IMR-90 (cell line): ENCODE measurements around the gene MSL3B.
"Not testable (repeated sequence)": the region's sequence is repeated elsewhere in the genome, so short reads cannot be mapped to it uniquely, and the experiment has no call there.

Source experiments
- ATAC-seq: fragments of 200-7000 bp; cut with Tn5 transposase; 2 replicates; pipeline ENCODE4 v1.9.1; 2020; ENCODE audit warnings: low read depth, mild to moderate bottlenecking, moderate library complexity
- BruUV-seq: library from RNA; stranded (reverse); fragments of 400-500 nt; replicated peaks from 2 replicates; lab custom pipeline; 2021; lab: Mats Ljungman, UMichigan
- CTCF ChIA-PET: fragments of 300-600 bp; formaldehyde crosslinking; extraction: SDS; loops from one replicate; lab custom pipeline; 2021; ENCODE audit warnings: antibody characterized with exemption; lab: Yijun Ruan, JAX
- POLR2A ChIA-PET: fragments of 300-600 bp; sonication (Branson Sonifier 250); formaldehyde crosslinking; loops from one replicate; lab custom pipeline; 2022; ENCODE audit warnings: antibody characterized with exemption; ENCODE audit not compliant: unreplicated experiment; lab: Charles Lee
- DNase-seq: peaks from one replicate; pipeline ENCODE4 v3.0.0; 2013
- H2AFZ ChIP-seq: replicated peaks from 2 replicates; pipeline ENCODE3; 2013; ENCODE audit warnings: low read length, mild to moderate bottlenecking; ENCODE audit not compliant: poor library complexity
- H2AK5ac ChIP-seq: 2 replicates; pipeline ENCODE4 v1.6.1; 2013; ENCODE audit warnings: low read depth, low read length, inconsistent platforms
- H2AK9ac ChIP-seq: replicated peaks from 2 replicates; pipeline ENCODE3; 2013; ENCODE audit warnings: mild to moderate bottlenecking, low read depth, low read length, moderate library complexity; ENCODE audit not compliant: poor library complexity
- H2BK120ac ChIP-seq: 2 replicates; pipeline ENCODE4 v1.6.1; 2013; ENCODE audit warnings: low read depth, low read length, inconsistent platforms
- H2BK15ac ChIP-seq: 3 replicates; pipeline ENCODE4 v1.6.1; 2013; ENCODE audit warnings: low read depth, low read length, inconsistent platforms
- H2BK20ac ChIP-seq: 2 replicates; pipeline ENCODE4 v1.6.1; 2013; ENCODE audit warnings: low read depth, mild to moderate bottlenecking, inconsistent platforms, low read length, moderate library complexity
- H2BK5ac ChIP-seq: 2 replicates; pipeline ENCODE4 v1.6.1; 2013; ENCODE audit warnings: mild to moderate bottlenecking, low read depth, low read length, inconsistent platforms; ENCODE audit not compliant: poor library complexity, severe bottlenecking
- H3K14ac ChIP-seq: replicated peaks from 2 replicates; pipeline ENCODE4 v1.6.1; 2013; ENCODE audit warnings: low read depth, low read length, inconsistent platforms
- H3K18ac ChIP-seq: 2 replicates; pipeline ENCODE4 v1.6.1; 2013; ENCODE audit warnings: low read depth, low read length, control low read depth
- H3K23ac ChIP-seq: 2 replicates; pipeline ENCODE4 v1.6.1; 2013; ENCODE audit warnings: low read depth, low read length, inconsistent platforms
- H3K27ac ChIP-seq: 2 replicates; pipeline ENCODE4 v1.5.1; 2013; ENCODE audit warnings: mild to moderate bottlenecking, control low read depth, low read length; ENCODE audit not compliant: insufficient read depth
- H3K27me3 ChIP-seq: 2 replicates; pipeline ENCODE4 v1.6.1; 2013; ENCODE audit warnings: low read length; ENCODE audit not compliant: control insufficient read depth, insufficient read depth
- H3K36me3 ChIP-seq: 2 replicates; pipeline ENCODE4 v1.6.1; 2013; ENCODE audit warnings: low read length, mixed read lengths; ENCODE audit not compliant: control insufficient read depth, insufficient read depth
- H3K4ac ChIP-seq: 2 replicates; pipeline ENCODE4 v1.6.1; 2013; ENCODE audit warnings: low read depth, low read length, inconsistent platforms
- H3K4me1 ChIP-seq: 2 replicates; pipeline ENCODE4 v1.6.1; 2013; ENCODE audit warnings: low read length, mixed read lengths; ENCODE audit not compliant: control insufficient read depth, insufficient read depth
- H3K4me2 ChIP-seq: 2 replicates; pipeline ENCODE4 v1.6.1; 2013; ENCODE audit warnings: low read depth, mild to moderate bottlenecking, control low read depth, low read length, moderate library complexity
- H3K4me3 ChIP-seq: 2 replicates; pipeline ENCODE4 v1.5.1; 2013; ENCODE audit warnings: low read depth, mild to moderate bottlenecking, control low read depth, low read length, moderate library complexity; ENCODE audit not compliant: insufficient read depth
- H3K56ac ChIP-seq: 2 replicates; pipeline ENCODE4 v1.6.1; 2013; ENCODE audit warnings: low read length, inconsistent platforms; ENCODE audit not compliant: insufficient read depth; ENCODE audit errors: extremely low read depth
- H3K79me1 ChIP-seq, 2 experiments: 2 replicates each; pipeline ENCODE4 v1.6.1; 2013; ENCODE audit warnings: low read length in 2 of 2, inconsistent platforms in 1 of 2, low read depth in 1 of 2
- H3K9ac ChIP-seq: 2 replicates; pipeline ENCODE4 v1.6.1; 2013; ENCODE audit warnings: low read depth, low read length, control low read depth
- H3K9me1 ChIP-seq: 2 replicates; pipeline ENCODE4 v1.6.1; 2013; ENCODE audit warnings: low read length, inconsistent platforms; ENCODE audit not compliant: insufficient read depth
- H3K9me3 ChIP-seq: 2 replicates; pipeline ENCODE4 v1.6.1; 2013; ENCODE audit warnings: low read length; ENCODE audit not compliant: control insufficient read depth, insufficient read depth
- H4K20me1 ChIP-seq: 2 replicates; pipeline ENCODE4 v1.6.1; 2013; ENCODE audit warnings: low read length, inconsistent platforms; ENCODE audit not compliant: insufficient read depth
- H4K5ac ChIP-seq: 2 replicates; pipeline ENCODE4 v1.6.1; 2013; ENCODE audit warnings: mild to moderate bottlenecking, low read depth, low read length, control low read depth
- H4K8ac ChIP-seq, 2 experiments: 2 replicates each; pipeline ENCODE4 v1.6.1; 2013; ENCODE audit warnings: low read depth in 2 of 2, low read length in 2 of 2, control low read depth in 1 of 2, inconsistent platforms in 1 of 2
- H4K91ac ChIP-seq: 2 replicates; pipeline ENCODE4 v1.6.1; 2013; ENCODE audit warnings: low read depth, low read length, inconsistent platforms; ENCODE audit not compliant: insufficient read depth
- CHD1 ChIP-seq: IDR thresholded peaks from 2 replicates; pipeline ENCODE4 v1.6.1; 2012; ENCODE audit warnings: low read depth, low read length, improper control_type of control experiment
- POLR2A ChIP-seq: IDR thresholded peaks from 2 replicates; pipeline ENCODE4 v1.6.1; 2012; ENCODE audit warnings: mild to moderate bottlenecking, low read depth, low read length
- RAD21 ChIP-seq: IDR thresholded peaks from 2 replicates; pipeline ENCODE4 v1.6.1; 2012; ENCODE audit warnings: low read length, improper control_type of control experiment
- RCOR1 ChIP-seq: IDR thresholded peaks from 2 replicates; pipeline ENCODE4 v1.6.1; 2012; ENCODE audit warnings: mild to moderate bottlenecking, low read length, improper control_type of control experiment; ENCODE audit not compliant: insufficient replicate concordance
- WGBS, 2 experiments: methylation state at CpG; one replicate each; pipeline versions ENCODE4 v1.1.5 to v1.1.7; 2013; ENCODE audit warnings: missing lambda C conversion rate in 2 of 2; ENCODE audit not compliant: insufficient read length in 1 of 2; ENCODE audit errors: extremely low coverage in 2 of 2; 5-methylcytosine and 5-hydroxymethylcytosine counted together
- dilution Hi-C: fragments of 300-500 bp; cut with HindIII; formaldehyde crosslinking; loops from one replicate; pipeline ENCODE4 v1.14.3; 2018; ENCODE audit warnings: low sequenced_read_pairs; ENCODE audit not compliant: unreplicated experiment
- in situ Hi-C: fragments of 300-500 bp; cut with MboI; formaldehyde crosslinking; loops from 3 replicates; pipeline ENCODE4 v1.14.3; 2019; ENCODE audit warnings: low sequenced_read_pairs, inconsistent platforms, mixed read lengths
- intact Hi-C: fragments of 100-400 bp; cut with micrococcal nuclease; formaldehyde crosslinking; loops from 2 replicates; pipeline ENCODE4 v1.10.0; 2022

The MSL3B gene

GRCh38 chr2:233901367-233901766 lies 33.2 kb upstream of the MSL3B start:
- H2AK9ac ChIP-seq, result no peak overlapping the region
- H3K18ac ChIP-seq, result no peak overlapping the region
- DNase-seq (no peak), ATAC-seq (no peak)
- ChIA-PET POLR2A (no interaction called here), CTCF (interaction anchor here (0.6 kb wide), 1 partner anchor 602 kb away, joined by 4 read pairs; no protein-coding TSS in a partner anchor)
- H3K79me1 ChIP-seq, result no peaks in the 10 kb centered on the region
- no peaks in the 10 kb centered on the region for H3K4me1 ChIP-seq
- H2AK5ac ChIP-seq, result no peak overlapping the region
- no peak overlapping the region for H3K14ac ChIP-seq
- BruUV-seq, result no TSS peak
- in situ Hi-C loops (no loop called here), dilution Hi-C loops (no loop called here), intact Hi-C loops (no loop called here)
- H3K27ac ChIP-seq, result no peak overlapping the region
- H2BK120ac ChIP-seq, result no peak overlapping the region
- no peak overlapping the region for H3K4me3 ChIP-seq
- no peak overlapping the region for H3K4ac ChIP-seq
- H2AFZ ChIP-seq, result no peak overlapping the region
- TF ChIP-seq CHD1, result no peak
- no peak for TF ChIP-seq POLR2A
- no peak for TF ChIP-seq RCOR1
- TF ChIP-seq RAD21, result no peak
- H2BK20ac ChIP-seq, result no peak overlapping the region
- no peak overlapping the region for H3K56ac ChIP-seq
- H2BK15ac ChIP-seq, result no peak overlapping the region
- no peaks in the 10 kb centered on the region for H4K20me1 ChIP-seq
- H3K9ac ChIP-seq, result no peak overlapping the region
- H4K91ac ChIP-seq, result no peak overlapping the region
- H3K9me1 ChIP-seq, result no peaks in the 10 kb centered on the region
- H3K27me3 ChIP-seq, result peaks cover 5% of the 10 kb centered on the region; the same call in 1 of the 2 replicates
- 20% methylated on average over 1 of the region's 4 CpGs; no CpG with 5 or more reads in 1 of the 2 experiments for WGBS, 2 experiments
- no peak overlapping the region for H3K4me2 ChIP-seq
- no peaks in the 10 kb centered on the region for H3K36me3 ChIP-seq
- peaks cover 4% of the 10 kb centered on the region; the same call in 1 of the 2 replicates for H3K9me3 ChIP-seq
- no peak overlapping the region for H2BK5ac ChIP-seq
- no peak overlapping the region for H4K8ac ChIP-seq
- no peak overlapping the region for H3K23ac ChIP-seq
- H4K5ac ChIP-seq, result no peak overlapping the region

GRCh38 chr2:233896253-233896652 lies 28.1 kb upstream of the MSL3B start:
- H3K23ac ChIP-seq, H4K5ac ChIP-seq, DNase-seq, H3K4me1 ChIP-seq, H3K56ac ChIP-seq, H4K20me1 ChIP-seq, H3K79me1 ChIP-seq, H2BK15ac ChIP-seq, H3K4ac ChIP-seq, H3K18ac ChIP-seq, H3K4me3 ChIP-seq, H3K36me3 ChIP-seq, H2AFZ ChIP-seq, H3K9me1 ChIP-seq, H3K4me2 ChIP-seq, H3K14ac ChIP-seq, H3K9me3 ChIP-seq, H2BK20ac ChIP-seq, dilution Hi-C loops, H3K27ac ChIP-seq, H2AK9ac ChIP-seq, H2AK5ac ChIP-seq, in situ Hi-C loops, intact Hi-C loops, CTCF ChIA-PET, POLR2A ChIA-PET, H3K27me3 ChIP-seq, H2BK120ac ChIP-seq, BruUV-seq, H4K91ac ChIP-seq, H2BK5ac ChIP-seq, H4K8ac ChIP-seq, H3K9ac ChIP-seq, ATAC-seq: not testable (repeated sequence)
- no CpG with 5 or more reads among the region's 2 CpGs for WGBS, 2 experiments
